Measurements from ENCODE around the gene PCBD1. TPM values are rescaled to one million over a fixed set of nuclear protein-coding genes. Genes with fewer than 3 reads are reported as not detected.

The PCBD1 gene
- total RNA-seq, 3 donors from 2014 or later, result 52.4 to 93.9 (median 66.6) TPM

DNA sequence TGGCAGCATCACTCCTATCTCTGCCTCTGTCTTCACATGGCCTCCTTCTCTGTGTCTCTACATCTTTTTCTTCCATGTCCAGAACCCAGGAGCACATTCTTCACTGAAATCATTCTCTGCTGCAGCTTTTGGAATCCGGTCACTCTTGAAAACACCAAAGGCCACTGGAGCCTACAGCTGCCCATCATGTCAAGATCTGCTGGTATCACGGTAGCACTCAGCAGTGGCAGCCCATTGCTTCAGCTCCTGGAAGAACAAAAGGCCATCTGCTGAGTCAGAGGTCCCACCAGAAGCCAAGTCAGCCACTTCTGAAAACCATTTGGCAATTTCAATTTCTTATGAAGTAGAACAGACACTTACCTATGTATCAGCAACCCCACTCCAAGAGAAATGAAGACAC, 6.1 kb upstream of the PCBD1 start:
- TF ChIP-seq POLR2A (IDR thresholded peaks at IDR 0.05) (no peak), POLR2AphosphoS5 (IDR thresholded peaks at IDR 0.05) (no peak)
- TF ChIP-seq, protein P1, sequence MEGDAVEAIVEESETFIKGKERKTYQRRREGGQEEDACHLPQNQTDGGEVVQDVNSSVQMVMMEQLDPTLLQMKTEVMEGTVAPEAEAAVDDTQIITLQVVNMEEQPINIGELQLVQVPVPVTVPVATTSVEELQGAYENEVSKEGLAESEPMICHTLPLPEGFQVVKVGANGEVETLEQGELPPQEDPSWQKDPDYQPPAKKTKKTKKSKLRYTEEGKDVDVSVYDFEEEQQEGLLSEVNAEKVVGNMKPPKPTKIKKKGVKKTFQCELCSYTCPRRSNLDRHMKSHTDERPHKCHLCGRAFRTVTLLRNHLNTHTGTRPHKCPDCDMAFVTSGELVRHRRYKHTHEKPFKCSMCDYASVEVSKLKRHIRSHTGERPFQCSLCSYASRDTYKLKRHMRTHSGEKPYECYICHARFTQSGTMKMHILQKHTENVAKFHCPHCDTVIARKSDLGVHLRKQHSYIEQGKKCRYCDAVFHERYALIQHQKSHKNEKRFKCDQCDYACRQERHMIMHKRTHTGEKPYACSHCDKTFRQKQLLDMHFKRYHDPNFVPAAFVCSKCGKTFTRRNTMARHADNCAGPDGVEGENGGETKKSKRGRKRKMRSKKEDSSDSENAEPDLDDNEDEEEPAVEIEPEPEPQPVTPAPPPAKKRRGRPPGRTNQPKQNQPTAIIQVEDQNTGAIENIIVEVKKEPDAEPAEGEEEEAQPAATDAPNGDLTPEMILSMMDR (IDR thresholded peaks at IDR 0.05), result no peak
- Histone ChIP-seq H3K9me3 (no peaks in the 10 kb centered on the region), H3K4me1 (no peaks in the 10 kb centered on the region), H3K27me3 (no peaks in the 10 kb centered on the region), H3K4me3 (no peak overlapping the region), H3K36me3 (no peaks in the 10 kb centered on the region), H3K27ac (no peak overlapping the region)
- DNase-seq (ENCODE audit: low spot score in 2 of 2), result no peak
- intact Hi-C loops (cut with DNase I; ENCODE audit: low total_unique reads), result no loop called here

DNA sequence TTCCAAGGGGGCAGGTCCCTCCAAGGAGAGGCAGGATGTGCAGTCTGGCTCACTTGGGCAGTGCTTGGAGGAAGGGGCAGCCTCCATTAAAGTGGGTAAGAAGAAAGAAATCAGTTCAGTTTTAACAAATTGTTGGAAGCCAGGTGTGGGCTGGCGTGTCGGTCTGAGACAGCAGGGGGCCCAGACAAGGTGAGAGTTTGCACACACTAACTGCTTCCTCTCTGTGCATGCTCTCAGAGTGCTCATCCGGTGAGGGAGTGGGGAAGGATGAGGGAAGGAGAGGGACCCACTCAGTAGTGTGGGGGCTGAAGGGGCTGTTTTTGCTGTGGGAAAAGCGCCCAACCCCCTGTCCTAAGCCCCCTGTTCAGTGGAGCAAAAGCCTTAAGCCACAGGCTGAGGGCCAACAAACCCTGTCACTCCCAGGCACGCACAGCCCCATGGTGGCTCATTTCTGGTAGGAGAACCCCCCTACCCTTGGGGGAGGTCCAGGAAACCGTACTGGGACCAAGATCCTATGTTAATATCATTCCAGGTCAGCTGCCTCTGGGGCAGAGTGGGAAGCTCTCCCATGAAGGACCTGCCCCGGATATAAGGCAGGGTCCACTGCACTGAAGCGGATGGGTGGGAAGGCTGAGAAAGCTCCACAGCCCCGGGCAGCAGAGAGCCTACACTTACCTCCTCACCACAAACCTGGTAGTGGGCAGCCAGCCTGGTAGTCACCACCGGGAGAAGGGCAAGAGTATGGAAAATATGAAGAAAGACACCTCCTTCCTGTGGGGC, 5.1 kb upstream of the PCBD1 start:
- no peak overlapping the region for H3K27ac ChIP-seq
- H3K4me3 ChIP-seq, result no peak overlapping the region
- H3K36me3 ChIP-seq, result no peaks in the 10 kb centered on the region
- no peak for DNase-seq (ENCODE audit: low spot score in 2 of 2)
- TF ChIP-seq, protein P1 (IDR thresholded peaks at IDR 0.05), result no peak
- TF ChIP-seq POLR2AphosphoS5 (IDR thresholded peaks at IDR 0.05), result no peak
- TF ChIP-seq POLR2A (IDR thresholded peaks at IDR 0.05), result no peak
- no peaks in the 10 kb centered on the region for H3K27me3 ChIP-seq
- H3K9me3 ChIP-seq, result no peaks in the 10 kb centered on the region
- H3K4me1 ChIP-seq, result no peaks in the 10 kb centered on the region
- intact Hi-C loops (cut with DNase I; ENCODE audit: low total_unique reads), result no loop called here

DNA sequence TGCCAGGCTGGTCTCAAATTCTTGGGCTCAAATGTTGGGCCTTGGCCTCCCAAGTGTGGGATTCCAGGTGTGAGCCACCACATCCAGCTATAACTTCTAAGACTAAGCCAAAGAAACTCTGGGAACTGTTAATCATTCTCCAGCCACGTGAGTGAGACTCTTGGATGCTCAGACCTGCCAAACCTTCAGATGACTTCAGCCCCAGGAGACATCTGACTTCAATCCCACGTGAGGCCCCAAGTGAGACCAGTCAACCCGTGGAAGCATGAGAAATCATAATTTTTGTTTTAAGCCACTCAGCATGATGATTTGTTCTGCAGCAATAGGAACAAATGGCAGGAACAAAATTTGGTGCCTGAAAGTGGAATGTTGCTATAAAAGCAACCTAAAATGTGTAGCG, 4.3 kb upstream of the PCBD1 start:
- TF ChIP-seq, protein P1 (IDR thresholded peaks at IDR 0.05), result no peak
- TF ChIP-seq POLR2AphosphoS5 (IDR thresholded peaks at IDR 0.05) (no peak), POLR2A (IDR thresholded peaks at IDR 0.05) (no peak)
- Histone ChIP-seq H3K36me3 (no peaks in the 10 kb centered on the region), H3K4me1 (no peaks in the 10 kb centered on the region), H3K27me3 (no peaks in the 10 kb centered on the region), H3K27ac (no peak overlapping the region), H3K9me3 (no peaks in the 10 kb centered on the region), H3K4me3 (no peak overlapping the region)
- intact Hi-C loops (cut with DNase I; ENCODE audit: low total_unique reads), result no loop called here
- DNase-seq (ENCODE audit: low spot score in 2 of 2), result no peak

DNA sequence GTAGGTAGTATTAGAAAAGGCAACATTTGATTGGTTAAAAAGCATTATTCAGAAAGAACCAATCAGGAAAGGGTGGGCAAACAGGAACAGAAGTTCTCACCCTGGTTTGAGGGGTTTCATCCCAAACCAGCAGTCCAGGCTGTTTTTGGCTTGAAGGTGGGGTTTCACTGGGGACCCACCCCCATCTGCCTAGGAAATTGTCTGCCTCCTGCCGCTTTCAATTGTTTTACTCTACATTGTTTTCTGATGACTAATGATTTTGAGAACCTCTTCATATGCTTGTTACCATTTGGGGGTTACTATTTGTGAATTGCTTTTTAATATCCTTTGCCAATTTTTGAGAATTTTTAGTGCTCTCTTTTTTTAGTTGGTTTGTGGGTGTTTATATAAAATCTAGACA, 3.3 kb upstream of the PCBD1 start:
- intact Hi-C loops (cut with DNase I; ENCODE audit: low total_unique reads), result no loop called here

DNA sequence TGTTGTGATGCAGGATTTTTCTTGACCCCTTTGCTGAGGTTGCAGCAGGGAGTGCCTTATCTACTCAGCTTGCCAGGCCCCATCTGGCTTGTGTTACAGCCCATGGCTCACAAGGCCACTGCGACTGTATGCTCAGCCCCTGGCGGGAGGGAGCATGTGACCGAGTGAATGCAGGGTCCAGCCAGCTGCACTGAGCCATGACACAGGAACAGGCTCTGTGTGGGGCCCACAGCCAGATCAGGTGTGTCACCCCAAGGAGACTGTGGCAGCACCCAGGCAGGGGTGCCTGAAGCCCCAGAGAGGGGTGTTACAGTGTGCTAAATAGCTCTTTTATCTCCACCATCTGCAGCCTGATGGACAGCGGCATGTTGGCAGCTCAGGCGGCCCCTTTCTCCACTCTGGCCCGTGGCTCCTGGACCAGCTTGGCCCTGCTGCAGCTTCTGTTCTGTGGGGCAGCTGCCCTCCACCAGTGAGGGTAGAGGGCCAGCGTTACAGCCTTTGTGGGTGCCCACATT, 2.6 kb upstream of the PCBD1 start:
- DNase-seq (ENCODE audit: low spot score in 2 of 2), result peak in 1 of 2 donors; percentile 25
- Histone ChIP-seq H3K4me1 (peaks cover 0 to 10% of the 10 kb centered on the region in 2 donors), H3K27me3 (no peaks in the 10 kb centered on the region), H3K27ac (no peak overlapping the region), H3K4me3 (no peak overlapping the region), H3K9me3 (no peaks in the 10 kb centered on the region), H3K36me3 (no peaks in the 10 kb centered on the region)
- TF ChIP-seq, protein P1 (IDR thresholded peaks at IDR 0.05), result no peak
- no peak for TF ChIP-seq POLR2A (IDR thresholded peaks at IDR 0.05)
- TF ChIP-seq POLR2AphosphoS5 (IDR thresholded peaks at IDR 0.05), result no peak
- intact Hi-C loops (cut with DNase I; ENCODE audit: low total_unique reads), result no loop called here

More for the DNA sequence above, 3.3 kb upstream of the PCBD1 start:
- Histone ChIP-seq H3K4me1 (peaks cover 0 to 4% of the 10 kb centered on the region in 2 donors), H3K9me3 (no peaks in the 10 kb centered on the region), H3K4me3 (no peak overlapping the region), H3K27ac (no peak overlapping the region), H3K36me3 (no peaks in the 10 kb centered on the region), H3K27me3 (no peaks in the 10 kb centered on the region)
- TF ChIP-seq, protein P1 (IDR thresholded peaks at IDR 0.05), result no peak
- TF ChIP-seq POLR2A (IDR thresholded peaks at IDR 0.05) (no peak), POLR2AphosphoS5 (IDR thresholded peaks at IDR 0.05) (no peak)
- DNase-seq (ENCODE audit: low spot score in 2 of 2), result no peak
